Epidermal melanocyte (primary cell): ENCODE measurements around the gene GULP1.

Source experiments
- DNase-seq: peaks from one replicate; pipeline ENCODE4 v3.0.0; 2011; ENCODE audit warnings: low spot score; ENCODE audit not compliant: insufficient read length

The GULP1 gene

GRCh38 chr2:188629753-188630527 is 338.3 kb downstream of the GULP1 start:
- DNase-seq, result no peak

GRCh38 chr2:188631037-188631809 is 339.5 kb downstream of the GULP1 start:
- no peak for DNase-seq

- no peak for DNase-seq
Measured at GRCh38 chr2:188634656-188635055, 343.0 kb downstream of the GULP1 start.
